HepG2 (cell line): ENCODE results near the gene NDUFC1. TPM values are rescaled to one million over a fixed set of nuclear protein-coding genes. Genes with fewer than 3 reads are reported as not detected.

Experiments used
- ATAC-seq: fragments of 200-7000 bp; cut with Tn5 transposase; 3 replicates; pipeline ENCODE4 v1.9.1; 2020; ENCODE audit warnings: mild to moderate bottlenecking, moderate library complexity
- BruUV-seq: library from RNA; stranded (reverse); fragments of 400-500 nt; replicated peaks from 2 replicates; lab custom pipeline; 2021; lab: Mats Ljungman, UMichigan
- CTCF ChIA-PET: fragments of 300-600 bp; formaldehyde crosslinking; extraction: SDS; loops from one replicate; lab custom pipeline; 2021; ENCODE audit warnings: low total read pairs, inconsistent platforms, low intra/inter-chr PET ratio; lab: Yijun Ruan, JAX
- POLR2A ChIA-PET: fragments of 350-600 bp; sonication (Branson Sonifier 250); formaldehyde crosslinking; loops from one replicate; lab custom pipeline; 2020; ENCODE audit warnings: antibody characterized with exemption, inconsistent platforms; lab: Yijun Ruan, JAX
- DNase-seq: peaks from one replicate; pipeline ENCODE4 v3.0.0-alpha.2; 2015; ENCODE audit warnings: low spot score
- FAIRE-seq: peaks from 3 replicates; lab custom pipeline; 2011; peaks lifted over from hg19 to GRCh38; lab: Jason Lieb, UNC
- H2AFZ ChIP-seq: one replicate; pipeline ENCODE4 v1.6.1; 2011; ENCODE audit warnings: low read length, inconsistent platforms
- H3K27ac ChIP-seq: fragments of 300-600 bp; 3 replicates; pipeline ENCODE4 v1.8.0; 2011; ENCODE audit warnings: mixed run types, mild to moderate bottlenecking, mixed read lengths, low read length, inconsistent platforms; ENCODE audit not compliant: insufficient read depth; ENCODE audit errors: extremely low read length
- H3K27me3 ChIP-seq, 2 experiments: fragments of 200-600 bp in 1 of 2; 2 replicates in 1 of 2; 3 replicates in 1 of 2; pipeline versions ENCODE4 v1.6.0 to v1.8.0; 2011; ENCODE audit warnings: low read length in 2 of 2, mild to moderate bottlenecking in 2 of 2, moderate library complexity in 2 of 2, inconsistent platforms in 1 of 2; ENCODE audit not compliant: insufficient read depth in 2 of 2, control insufficient read depth in 1 of 2
- H3K36me3 ChIP-seq, 2 experiments: fragments of 200-600 bp in 1 of 2; replicated peaks in 1 of 2; 2 replicates in 1 of 2; 3 replicates in 1 of 2; pipeline versions ENCODE4 v1.5.1 to v1.8.0; 2011; ENCODE audit warnings: low read length in 2 of 2, inconsistent platforms in 1 of 2; ENCODE audit not compliant: insufficient read depth in 2 of 2, control insufficient read depth in 1 of 2
- H3K4me1 ChIP-seq: 2 replicates; pipeline ENCODE4 v1.5.1; 2012; ENCODE audit warnings: low read length, inconsistent platforms; ENCODE audit not compliant: insufficient read depth
- H3K4me2 ChIP-seq: 2 replicates; pipeline ENCODE4 v1.6.0; 2011; ENCODE audit warnings: low read depth, low read length, inconsistent platforms
- H3K4me3 ChIP-seq, 3 experiments: fragments of 200-600 bp in 1 of 3; sonication (generic), shearing (Covaris generic) in 1 of 3; replicated peaks in 1 of 3; 2 replicates each; pipeline ENCODE4 v1.5.1; 2011 to 2016; ENCODE audit warnings: low read length in 3 of 3, inconsistent platforms in 2 of 3, low read depth in 2 of 3, mild to moderate bottlenecking in 2 of 3, control low read depth in 1 of 3, mixed read lengths in 1 of 3; ENCODE audit not compliant: insufficient read depth in 1 of 3
- H3K79me2 ChIP-seq: one replicate; pipeline ENCODE4 v1.6.1; 2011; ENCODE audit warnings: low read length, inconsistent platforms; ENCODE audit not compliant: insufficient read depth
- H3K9ac ChIP-seq: 2 replicates; pipeline ENCODE4 v1.6.0; 2011; ENCODE audit warnings: mild to moderate bottlenecking, low read depth, low read length, inconsistent platforms; ENCODE audit not compliant: insufficient read depth
- H3K9me3 ChIP-seq: 2 replicates; pipeline ENCODE4 v1.5.1; 2012; ENCODE audit warnings: mild to moderate bottlenecking, low read length
- H4K20me1 ChIP-seq: 2 replicates; pipeline ENCODE4 v1.6.0; 2011; ENCODE audit warnings: inconsistent platforms, mild to moderate bottlenecking, low read length, moderate library complexity; ENCODE audit not compliant: insufficient read depth
- FOXO4 ChIP-seq: sonication (generic); formaldehyde crosslinking; conservative IDR thresholded peaks from 2 replicates; pipeline ENCODE4 v1.8.1; 2023; ENCODE audit warnings: missing genetic modification reagents
- HHEX ChIP-seq: IDR thresholded peaks from 2 replicates; pipeline ENCODE4 v1.6.1; 2016; ENCODE audit warnings: control low read depth
- PATZ1 ChIP-seq: sonication (generic); formaldehyde crosslinking; IDR thresholded peaks from 2 replicates; pipeline ENCODE4 v1.4.0; 2020; ENCODE audit warnings: missing genetic modification reagents
- RXRA ChIP-seq: sonication (generic); formaldehyde crosslinking; IDR thresholded peaks from 2 replicates; pipeline ENCODE4 v1.5.1; 2020; ENCODE audit warnings: missing genetic modification reagents
- TMF1 ChIP-seq: sonication (generic); formaldehyde crosslinking; IDR thresholded peaks from 2 replicates; pipeline ENCODE4 v1.8.1; 2022; ENCODE audit warnings: low read depth, missing genetic modification reagents
- YEATS4 ChIP-seq: sonication (generic); formaldehyde crosslinking; IDR thresholded peaks from 2 replicates; pipeline ENCODE4 v1.4.0; 2020; ENCODE audit warnings: missing genetic modification reagents, borderline replicate concordance
- ZNF414 ChIP-seq: sonication (generic); formaldehyde crosslinking; IDR thresholded peaks from 2 replicates; pipeline ENCODE4 v1.5.0; 2020; ENCODE audit warnings: missing genetic modification reagents
- WGBS: methylation state at CpG from one replicate; pipeline ENCODE4 v1.1.6; 2017; ENCODE audit warnings: low lambda C conversion rate; 5-methylcytosine and 5-hydroxymethylcytosine counted together
- in situ Hi-C: cut with HindIII; loops from 2 replicates; pipeline ENCODE4 v1.10.0; 2017; ENCODE audit warnings: low pct_unique_long_range_greater_than_20kb; ENCODE audit not compliant: extremely low pct_ligation_motif_present
- intact Hi-C: fragments of 100-400 bp; cut with micrococcal nuclease; formaldehyde crosslinking; loops from one replicate; pipeline ENCODE4 v1.10.0; 2022; ENCODE audit not compliant: unreplicated experiment
- polyA plus RNA-seq, 8 experiments: library from polyadenylated mRNA; depleted of rRNA in 3 of 8; stranded (reverse) in 7 of 8; unstranded in 1 of 8; fragments of >200 nt; fragmentation: Illumina TruSeq in 4 of 8; extraction: Trizol in 4 of 8; gene quantifications; 2 replicates each; pipeline versions ENCODE4 v1.2.1 to v1.2.3, GENCODE V29; 2011 to 2016; ENCODE audit warnings: low read depth in 4 of 8, missing spikeins in 1 of 8, mixed read lengths in 1 of 8; ENCODE audit not compliant: insufficient read depth in 1 of 8
- total RNA-seq, 5 experiments: library from RNA; depleted of rRNA; stranded (reverse); fragments of >200 nt; fragmentation: Illumina TruSeq; extraction: Trizol; gene quantifications; 2 replicates each; pipeline ENCODE4 v1.2.3, GENCODE V29; 2016; ENCODE audit warnings: low read depth in 1 of 5

NDUFC1 gene
- total and polyA plus RNA-seq, 2 of the 13 experiments (the other 11 are each of a cell fraction or from before 2014, with no cell fraction given): 43.4 to 96.4 TPM

GRCh38 chr4:139242511-139243051, 59.7 kb downstream of the NDUFC1 start (continued):
- no peak for TF ChIP-seq FOXO4 (CRISPR knock-in tag)
- TF ChIP-seq HHEX (CRISPR knock-in tag): no peak
- TF ChIP-seq PATZ1 (CRISPR knock-in tag): 0 out of 2 replicates have a peak, but pooled peaks have one; percentile 25

GRCh38 chr4:139241784-139242151, 60.5 kb downstream of the NDUFC1 start:
- Histone ChIP-seq H3K4me3 (no peak overlapping the region), H3K27me3 (no peaks in the 10 kb centered on the region; a peak in 1 of 5 replicates), H3K9me3 (no peaks in the 10 kb centered on the region), H2AFZ (no peak overlapping the region), H4K20me1 (no peaks in the 10 kb centered on the region), H3K79me2 (no peaks in the 10 kb centered on the region), H3K4me1 (peaks cover 65% of the 10 kb centered on the region), H3K4me2 (peak overlapping the region; percentile 54; the same call in 1 of the 2 replicates), H3K36me3 (no peaks in the 10 kb centered on the region), H3K9ac (no peak overlapping the region), H3K27ac (peak overlapping the region; percentile 48)
- ATAC-seq: no peak
- no TSS peak for BruUV-seq
- CTCF ChIA-PET: no interaction called here
- 96% methylated on average over 12 of the region's 12 CpGs for WGBS
- no peak for FAIRE-seq
- intact Hi-C loops: no loop called here
- POLR2A ChIA-PET: no interaction called here
- in situ Hi-C loops: no loop called here
- no peak for DNase-seq
- TF ChIP-seq TMF1 (CRISPR knock-in tag) (no peak), RXRA (no peak), ZNF414 (CRISPR knock-in tag) (no peak), YEATS4 (CRISPR knock-in tag) (0 out of 2 replicates have a peak, but pooled peaks have one; percentile 4)
